ENCODE measurements around the gene MED26. TPM values are rescaled to one million over a fixed set of nuclear protein-coding genes. Genes with fewer than 3 reads are reported as not detected.

MED26 gene
- total and polyA plus RNA-seq, 2 of the 13 experiments (the other 11 are each of a cell fraction or from before 2014, with no cell fraction given), result 3.5 to 3.8 TPM

DNA sequence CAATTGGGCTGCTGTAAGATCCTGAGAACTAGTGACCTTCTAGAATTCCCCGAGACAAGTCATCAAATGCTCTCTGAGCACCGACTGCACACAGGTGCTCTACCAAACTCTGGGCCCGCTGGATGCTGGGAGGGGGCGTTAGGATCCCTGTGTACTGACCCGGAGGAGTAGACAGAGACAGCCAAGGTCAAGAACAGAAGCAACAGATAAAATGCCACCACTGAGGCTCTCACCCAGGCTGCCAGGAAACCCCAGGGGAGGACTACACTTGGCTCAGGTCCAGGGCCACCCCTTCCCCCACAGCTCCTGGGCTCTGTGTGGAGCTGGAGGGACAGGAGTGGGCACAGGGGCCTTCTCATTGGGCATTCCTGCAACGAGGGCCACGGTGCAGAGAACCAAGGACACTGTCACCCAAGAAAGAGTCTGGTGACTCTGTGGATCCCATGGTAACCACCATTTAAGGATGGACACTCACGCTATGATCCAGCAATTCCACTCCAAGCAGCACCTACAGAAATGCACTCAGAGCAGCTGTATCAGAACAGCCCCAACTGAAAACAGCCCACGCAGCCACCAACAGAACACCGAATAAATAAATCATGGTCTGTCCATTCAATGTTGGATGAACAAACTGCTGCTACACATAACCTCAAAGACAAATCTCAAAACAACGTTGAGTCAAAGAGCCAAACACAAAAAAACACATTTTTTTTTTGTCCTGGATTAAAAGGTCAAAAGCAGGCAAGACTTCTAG, 39.0 kb downstream of the MED26 start:
- ATAC-seq (no peak), FAIRE-seq (no peak), DNase-seq (ENCODE audit: low spot score) (no peak)
- POLR2A ChIA-PET, result no interaction called here
- Histone ChIP-seq H2AFZ (ENCODE audit: low read length) (no peak overlapping the region), H3K4me1 (ENCODE audit: insufficient read depth, low read length) (peaks cover 11% of the 10 kb centered on the region), H3K9me3 (ENCODE audit: low read length) (no peaks in the 10 kb centered on the region), H4K20me1 (ENCODE audit: insufficient read depth, low read length) (peaks cover 9% of the 10 kb centered on the region), H3K4me3 (replicated peaks in 1 of 3; ENCODE audit: insufficient read depth in 1 of 3, low read depth in 2 of 3, low read length in 3 of 3) (no peak overlapping the region), H3K27me3 (ENCODE audit: control insufficient read depth in 1 of 2, insufficient read depth in 2 of 2, low read length in 2 of 2) (no peaks in the 10 kb centered on the region), H3K9ac (ENCODE audit: insufficient read depth, low read depth, low read length) (no peak overlapping the region), H3K79me2 (ENCODE audit: insufficient read depth, low read length) (peaks cover 86% of the 10 kb centered on the region), H3K4me2 (ENCODE audit: low read depth, low read length) (no peak overlapping the region), H3K36me3 (replicated peaks in 1 of 2; ENCODE audit: control insufficient read depth in 1 of 2, insufficient read depth in 2 of 2, low read length in 2 of 2) (0 out of 5 replicates have a peak, but pooled peaks cover 0 to 4% of the 10 kb centered on the region in 2 experiments), H3K27ac (ENCODE audit: extremely low read length, insufficient read depth, low read length) (no peak overlapping the region)
- CTCF ChIA-PET (ENCODE audit: low intra/inter-chr PET ratio, low total read pairs), result no interaction called here
- intact Hi-C loops (cut with micrococcal nuclease; ENCODE audit: unreplicated experiment) (no loop called here), in situ Hi-C loops (cut with HindIII; ENCODE audit: extremely low pct_ligation_motif_present, low pct_unique_long_range_greater_than_20kb) (no loop called here)
- 92% methylated on average over 9 of the region's 11 CpGs for WGBS (ENCODE audit: low lambda C conversion rate)
- BruUV-seq (replicated peaks), result no TSS peak
- TF ChIP-seq, protein P1, sequence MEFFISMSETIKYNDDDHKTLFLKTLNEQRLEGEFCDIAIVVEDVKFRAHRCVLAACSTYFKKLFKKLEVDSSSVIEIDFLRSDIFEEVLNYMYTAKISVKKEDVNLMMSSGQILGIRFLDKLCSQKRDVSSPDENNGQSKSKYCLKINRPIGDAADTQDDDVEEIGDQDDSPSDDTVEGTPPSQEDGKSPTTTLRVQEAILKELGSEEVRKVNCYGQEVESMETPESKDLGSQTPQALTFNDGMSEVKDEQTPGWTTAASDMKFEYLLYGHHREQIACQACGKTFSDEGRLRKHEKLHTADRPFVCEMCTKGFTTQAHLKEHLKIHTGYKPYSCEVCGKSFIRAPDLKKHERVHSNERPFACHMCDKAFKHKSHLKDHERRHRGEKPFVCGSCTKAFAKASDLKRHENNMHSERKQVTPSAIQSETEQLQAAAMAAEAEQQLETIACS (CRISPR knock-in tag; IDR thresholded peaks at IDR 0.05), result no peak
- TF ChIP-seq, protein P2, sequence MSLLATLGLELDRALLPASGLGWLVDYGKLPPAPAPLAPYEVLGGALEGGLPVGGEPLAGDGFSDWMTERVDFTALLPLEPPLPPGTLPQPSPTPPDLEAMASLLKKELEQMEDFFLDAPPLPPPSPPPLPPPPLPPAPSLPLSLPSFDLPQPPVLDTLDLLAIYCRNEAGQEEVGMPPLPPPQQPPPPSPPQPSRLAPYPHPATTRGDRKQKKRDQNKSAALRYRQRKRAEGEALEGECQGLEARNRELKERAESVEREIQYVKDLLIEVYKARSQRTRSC (CRISPR knock-in tag; IDR thresholded peaks at IDR 0.05; ENCODE audit: low read depth), result no peak
- no peak for TF ChIP-seq REL (CRISPR knock-in tag; conservative IDR thresholded peaks at IDR 0.05)
- TF ChIP-seq, protein P3, sequence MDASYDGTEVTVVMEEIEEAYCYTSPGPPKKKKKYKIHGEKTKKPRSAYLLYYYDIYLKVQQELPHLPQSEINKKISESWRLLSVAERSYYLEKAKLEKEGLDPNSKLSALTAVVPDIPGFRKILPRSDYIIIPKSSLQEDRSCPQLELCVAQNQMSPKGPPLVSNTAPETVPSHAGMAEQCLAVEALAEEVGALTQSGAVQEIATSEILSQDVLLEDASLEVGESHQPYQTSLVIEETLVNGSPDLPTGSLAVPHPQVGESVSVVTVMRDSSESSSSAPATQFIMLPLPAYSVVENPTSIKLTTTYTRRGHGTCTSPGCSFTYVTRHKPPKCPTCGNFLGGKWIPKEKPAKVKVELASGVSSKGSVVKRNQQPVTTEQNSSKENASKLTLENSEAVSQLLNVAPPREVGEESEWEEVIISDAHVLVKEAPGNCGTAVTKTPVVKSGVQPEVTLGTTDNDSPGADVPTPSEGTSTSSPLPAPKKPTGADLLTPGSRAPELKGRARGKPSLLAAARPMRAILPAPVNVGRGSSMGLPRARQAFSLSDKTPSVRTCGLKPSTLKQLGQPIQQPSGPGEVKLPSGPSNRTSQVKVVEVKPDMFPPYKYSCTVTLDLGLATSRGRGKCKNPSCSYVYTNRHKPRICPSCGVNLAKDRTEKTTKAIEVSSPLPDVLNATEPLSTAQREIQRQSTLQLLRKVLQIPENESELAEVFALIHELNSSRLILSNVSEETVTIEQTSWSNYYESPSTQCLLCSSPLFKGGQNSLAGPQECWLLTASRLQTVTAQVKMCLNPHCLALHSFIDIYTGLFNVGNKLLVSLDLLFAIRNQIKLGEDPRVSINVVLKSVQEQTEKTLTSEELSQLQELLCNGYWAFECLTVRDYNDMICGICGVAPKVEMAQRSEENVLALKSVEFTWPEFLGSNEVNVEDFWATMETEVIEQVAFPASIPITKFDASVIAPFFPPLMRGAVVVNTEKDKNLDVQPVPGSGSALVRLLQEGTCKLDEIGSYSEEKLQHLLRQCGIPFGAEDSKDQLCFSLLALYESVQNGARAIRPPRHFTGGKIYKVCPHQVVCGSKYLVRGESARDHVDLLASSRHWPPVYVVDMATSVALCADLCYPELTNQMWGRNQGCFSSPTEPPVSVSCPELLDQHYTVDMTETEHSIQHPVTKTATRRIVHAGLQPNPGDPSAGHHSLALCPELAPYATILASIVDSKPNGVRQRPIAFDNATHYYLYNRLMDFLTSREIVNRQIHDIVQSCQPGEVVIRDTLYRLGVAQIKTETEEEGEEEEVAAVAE (CRISPR knock-in tag; IDR thresholded peaks at IDR 0.05; ENCODE audit: borderline replicate concordance), result no peak
- TF ChIP-seq, protein P4, sequence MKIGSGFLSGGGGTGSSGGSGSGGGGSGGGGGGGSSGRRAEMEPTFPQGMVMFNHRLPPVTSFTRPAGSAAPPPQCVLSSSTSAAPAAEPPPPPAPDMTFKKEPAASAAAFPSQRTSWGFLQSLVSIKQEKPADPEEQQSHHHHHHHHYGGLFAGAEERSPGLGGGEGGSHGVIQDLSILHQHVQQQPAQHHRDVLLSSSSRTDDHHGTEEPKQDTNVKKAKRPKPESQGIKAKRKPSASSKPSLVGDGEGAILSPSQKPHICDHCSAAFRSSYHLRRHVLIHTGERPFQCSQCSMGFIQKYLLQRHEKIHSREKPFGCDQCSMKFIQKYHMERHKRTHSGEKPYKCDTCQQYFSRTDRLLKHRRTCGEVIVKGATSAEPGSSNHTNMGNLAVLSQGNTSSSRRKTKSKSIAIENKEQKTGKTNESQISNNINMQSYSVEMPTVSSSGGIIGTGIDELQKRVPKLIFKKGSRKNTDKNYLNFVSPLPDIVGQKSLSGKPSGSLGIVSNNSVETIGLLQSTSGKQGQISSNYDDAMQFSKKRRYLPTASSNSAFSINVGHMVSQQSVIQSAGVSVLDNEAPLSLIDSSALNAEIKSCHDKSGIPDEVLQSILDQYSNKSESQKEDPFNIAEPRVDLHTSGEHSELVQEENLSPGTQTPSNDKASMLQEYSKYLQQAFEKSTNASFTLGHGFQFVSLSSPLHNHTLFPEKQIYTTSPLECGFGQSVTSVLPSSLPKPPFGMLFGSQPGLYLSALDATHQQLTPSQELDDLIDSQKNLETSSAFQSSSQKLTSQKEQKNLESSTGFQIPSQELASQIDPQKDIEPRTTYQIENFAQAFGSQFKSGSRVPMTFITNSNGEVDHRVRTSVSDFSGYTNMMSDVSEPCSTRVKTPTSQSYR (CRISPR knock-in tag; IDR thresholded peaks at IDR 0.05; ENCODE audit: borderline replicate concordance), result no peak
- no peak for TF ChIP-seq ZNF83 (CRISPR knock-in tag; IDR thresholded peaks at IDR 0.05; ENCODE audit: borderline replicate concordance)
- no peak for TF ChIP-seq ZNF275 (CRISPR knock-in tag; IDR thresholded peaks at IDR 0.05; ENCODE audit: borderline replicate concordance)
- no peak for TF ChIP-seq DRAP1 (CRISPR knock-in tag; IDR thresholded peaks at IDR 0.05)
- TF ChIP-seq HDAC2 (CRISPR knock-in tag; IDR thresholded peaks at IDR 0.05), result no peak
- TF ChIP-seq PRPF4 (IDR thresholded peaks at IDR 0.05; ENCODE audit: low read depth, low read length, poor library complexity, severe bottlenecking), result no peak
- no peak for TF ChIP-seq ZNF234 (CRISPR knock-in tag; conservative IDR thresholded peaks at IDR 0.05)
- no peak for TF ChIP-seq FOSL2 (CRISPR knock-in tag; IDR thresholded peaks at IDR 0.05)
